ENCODE data around the gene TBC1D5.

TBC1D5 gene

DNA sequence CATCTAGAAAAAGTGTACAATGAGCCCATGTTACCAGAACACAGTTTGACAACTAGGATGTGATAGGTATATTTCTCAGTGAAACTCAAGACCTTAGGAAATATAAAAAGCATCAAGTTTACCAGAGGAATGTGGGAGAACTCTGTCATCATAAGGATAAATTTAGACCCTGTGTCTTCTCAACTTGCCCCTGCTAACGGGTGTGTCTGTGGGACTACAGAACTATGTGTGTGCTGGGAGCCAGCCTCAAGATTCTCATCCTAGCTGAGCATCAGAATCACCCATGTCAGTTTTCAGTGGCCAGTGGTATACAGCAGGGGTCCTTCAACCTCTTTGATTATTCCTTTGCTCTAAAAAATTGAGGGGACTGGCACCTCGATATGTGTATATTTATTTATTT is 464.4 kb downstream of the TBC1D5 start:
- no peak for DNase-seq

- DNase-seq, result no peak
Measured at GRCh38 chr3:17266846-17267245, 475.6 kb downstream of the TBC1D5 start.

GRCh38 chr3:17261627-17262369 is 480.6 kb downstream of the TBC1D5 start:
- DNase-seq, result no peak

DNA sequence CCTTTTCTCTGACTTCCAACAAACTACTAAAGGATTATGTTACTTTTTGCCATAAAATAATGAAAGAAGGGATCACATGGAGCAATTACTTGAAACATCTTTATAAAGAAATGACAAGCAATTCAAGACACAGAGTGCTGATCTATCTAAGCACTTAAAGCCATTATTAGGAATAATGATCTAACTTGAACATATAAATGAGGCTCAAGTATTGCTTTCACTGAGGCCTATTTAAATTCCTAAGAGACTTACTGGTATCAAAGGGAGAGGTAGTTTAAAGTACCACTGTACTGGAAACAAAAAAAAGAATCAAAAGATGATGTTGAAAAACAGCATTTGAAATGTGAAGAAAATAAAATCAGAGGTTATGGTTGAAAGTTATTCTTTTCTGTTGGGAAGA is 482.2 kb downstream of the TBC1D5 start:
- no peak for DNase-seq

GRCh38 chr3:17259685-17260084 is 482.7 kb downstream of the TBC1D5 start:
- no peak for DNase-seq

- DNase-seq, result peak in 1 of 2 experiments; percentile 41
Measured at GRCh38 chr3:17258823-17259436, 483.5 kb downstream of the TBC1D5 start.

GRCh38 chr3:17257269-17257668 is 485.2 kb downstream of the TBC1D5 start:
- no peak for DNase-seq

- DNase-seq, result no peak
Measured at GRCh38 chr3:17243621-17244020, 498.8 kb downstream of the TBC1D5 start.

GRCh38 chr3:17239417-17239816 is 503.0 kb downstream of the TBC1D5 start:
- DNase-seq, result no peak

GRCh38 chr3:17238023-17238422 is 504.4 kb downstream of the TBC1D5 start:
- DNase-seq, result no peak

DNA sequence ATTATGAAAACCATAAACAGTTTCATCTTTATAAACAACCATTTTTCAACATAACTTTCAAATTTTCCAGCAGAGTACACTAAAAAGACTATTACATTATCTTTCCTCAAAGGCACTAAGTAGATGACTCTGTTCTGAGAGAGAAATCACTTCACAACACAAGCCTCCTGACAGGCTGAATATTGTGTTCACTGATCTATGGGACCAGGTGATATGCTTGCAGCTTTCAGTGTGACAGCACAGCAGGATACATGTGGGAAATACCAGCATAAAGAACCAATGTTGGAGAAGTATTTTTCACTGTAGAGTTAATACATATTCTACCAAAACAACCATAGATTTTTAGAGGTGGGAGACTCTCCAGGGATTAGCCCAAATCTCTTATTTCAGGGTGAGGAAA is 507.1 kb downstream of the TBC1D5 start:
- no peak for DNase-seq

GRCh38 chr3:17234382-17234781 is 508.0 kb downstream of the TBC1D5 start:
- DNase-seq, result no peak

- peak; percentile 45 to 54 for DNase-seq
Measured at GRCh38 chr3:17233398-17233800, 509.0 kb downstream of the TBC1D5 start.

- DNase-seq, result no peak
Measured at GRCh38 chr3:17232442-17232841, 510.0 kb downstream of the TBC1D5 start.

GRCh38 chr3:17231537-17232261 is 510.7 kb downstream of the TBC1D5 start:
- no peak for DNase-seq

DNA sequence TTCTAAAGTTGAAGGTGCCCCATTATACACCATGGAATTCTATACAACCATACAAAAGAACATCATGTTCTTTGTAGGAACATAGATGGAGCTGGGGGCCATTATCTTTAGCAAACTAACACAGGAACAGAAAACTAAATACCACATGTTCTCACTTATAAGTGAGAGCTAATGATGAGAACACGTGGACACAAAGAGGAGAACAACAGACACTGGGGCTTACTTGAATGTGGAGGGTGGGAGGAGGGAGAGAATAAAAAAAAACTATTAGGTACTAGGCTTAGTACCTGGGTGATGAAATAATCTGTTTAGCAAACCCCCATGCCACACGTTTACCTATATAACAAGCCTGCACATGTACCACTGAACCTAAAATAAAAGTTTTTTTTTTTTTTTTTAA is 515.0 kb downstream of the TBC1D5 start:
- DNase-seq, result no peak

DNA sequence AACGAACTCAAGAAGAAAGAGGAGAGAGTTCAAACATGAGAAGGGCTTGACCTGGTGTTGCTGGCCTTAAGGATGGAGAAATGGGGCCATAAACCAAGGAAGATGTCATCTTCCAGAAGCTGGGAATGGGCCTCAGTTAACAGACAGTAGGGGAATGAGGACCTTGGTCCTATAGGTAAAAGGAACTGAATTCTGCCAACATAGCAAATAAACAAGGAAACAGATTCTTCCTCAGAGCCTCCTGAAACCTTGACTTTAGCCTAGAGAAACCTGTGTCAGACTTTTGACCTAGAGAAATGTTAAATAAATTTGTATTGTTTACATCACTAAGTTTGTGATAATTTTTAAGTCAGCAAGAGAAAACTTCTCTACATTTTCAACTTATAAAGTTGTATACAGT is 520.9 kb downstream of the TBC1D5 start:
- no peak for DNase-seq

- no peak for DNase-seq
Measured at GRCh38 chr3:17219593-17219992, 522.8 kb downstream of the TBC1D5 start.

GRCh38 chr3:17218587-17218986 is 523.8 kb downstream of the TBC1D5 start:
- no peak for DNase-seq

DNA sequence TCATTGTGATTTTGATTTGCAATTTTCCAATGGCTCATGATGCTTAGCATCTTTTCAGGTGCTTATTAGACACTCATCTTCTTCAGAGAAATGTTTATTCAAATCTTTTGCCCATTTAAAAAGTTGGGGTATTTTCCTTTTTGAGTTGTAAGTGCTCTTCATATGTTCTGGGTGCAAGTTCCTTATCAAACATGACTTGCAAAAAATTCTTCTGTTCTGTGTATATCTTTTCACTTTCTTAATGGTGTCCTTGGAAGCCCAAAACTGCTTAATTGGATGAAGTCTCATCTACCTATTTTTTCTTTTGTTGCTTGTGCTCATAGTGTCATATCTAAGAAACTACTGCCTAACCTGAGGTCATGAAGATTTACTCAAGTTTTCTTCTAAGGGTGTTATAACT is 524.8 kb downstream of the TBC1D5 start:
- no peak for DNase-seq

GRCh38 chr3:17213102-17213501 is 529.3 kb downstream of the TBC1D5 start:
- DNase-seq, result no peak

- DNase-seq, result no peak
Measured at GRCh38 chr3:17207979-17208378, 534.5 kb downstream of the TBC1D5 start.

DNA sequence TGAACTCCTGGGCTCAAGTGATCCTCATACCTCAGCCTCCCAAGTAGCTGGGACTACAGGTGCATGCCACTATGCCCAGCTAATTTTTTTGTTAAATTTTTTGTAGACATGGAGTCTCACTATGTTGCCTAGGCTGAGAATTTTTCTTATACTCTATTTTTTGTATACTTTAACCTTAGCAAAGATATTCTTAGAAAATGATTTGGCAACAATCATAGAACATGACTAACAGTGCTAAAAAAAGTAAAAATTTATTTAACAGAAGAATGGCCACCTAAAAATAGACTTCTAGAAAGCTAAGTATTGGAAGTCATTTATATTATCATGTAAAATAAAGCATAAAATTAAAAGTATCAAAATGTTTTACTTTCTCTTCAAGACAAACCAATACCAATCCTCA is 535.4 kb downstream of the TBC1D5 start:
- no peak for DNase-seq

- no peak for DNase-seq
Measured at GRCh38 chr3:17204049-17204650, 538.3 kb downstream of the TBC1D5 start.

Measured in SHP77 (cell line).